Stimulated activated CD8-positive, alpha-beta memory T cell treated with anti-CD3 and anti-CD28 coated beads, Interleukin-2, amount 100 ng/mL, for 48 hours (primary cell): ENCODE measurements around the gene POLG2.

Source experiments
- DNase-seq, 2 donors: peaks; one replicate each; pipeline ENCODE4 v3.0.0-alpha.2; 2020; ENCODE audit warnings: low read depth in 2 of 2

Gene POLG2

DNA sequence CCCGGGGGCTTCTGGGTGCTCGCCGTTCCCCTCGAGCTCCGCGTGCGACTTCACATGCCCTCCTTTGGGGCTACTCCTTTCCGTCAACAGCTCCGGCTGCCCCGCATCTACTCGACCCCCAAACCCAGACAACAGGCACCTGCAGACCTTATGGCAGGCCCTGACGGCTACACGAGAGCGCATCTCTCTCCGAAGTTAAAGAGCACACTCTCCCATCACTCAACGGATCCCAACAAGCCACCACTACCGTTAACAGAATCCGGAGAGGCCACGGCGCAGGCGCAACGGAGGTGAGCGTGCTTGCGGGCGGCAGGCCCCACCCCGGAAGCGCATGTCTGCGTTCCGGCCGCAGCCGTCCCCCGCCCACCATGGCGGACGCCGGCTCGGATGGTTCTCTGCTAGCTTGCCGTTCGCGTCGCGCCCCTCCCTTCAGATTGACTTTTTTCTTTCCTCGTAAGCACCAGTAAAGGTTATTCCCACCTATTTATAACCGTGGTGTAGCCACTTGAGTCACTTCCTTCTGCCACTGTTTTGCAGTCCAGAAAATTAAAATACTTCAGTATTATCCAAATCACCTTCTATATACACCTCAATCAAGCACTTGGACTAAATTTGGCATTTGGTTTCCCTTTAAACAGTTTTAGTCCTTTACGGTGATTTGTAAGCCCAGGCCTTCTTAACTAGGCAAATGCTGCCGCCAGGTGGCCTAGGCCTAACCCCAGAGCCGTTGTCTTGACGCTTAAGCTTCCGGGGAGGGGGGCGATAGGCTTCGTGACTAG is at the start of gene POLG2:
TSS of gene POLG2 (minus strand) at position 269 of the 779 bp plus-strand sequence. CDS start at position 183, 86 bp downstream.
- peak; percentile 94 to 95 for DNase-seq

DNA sequence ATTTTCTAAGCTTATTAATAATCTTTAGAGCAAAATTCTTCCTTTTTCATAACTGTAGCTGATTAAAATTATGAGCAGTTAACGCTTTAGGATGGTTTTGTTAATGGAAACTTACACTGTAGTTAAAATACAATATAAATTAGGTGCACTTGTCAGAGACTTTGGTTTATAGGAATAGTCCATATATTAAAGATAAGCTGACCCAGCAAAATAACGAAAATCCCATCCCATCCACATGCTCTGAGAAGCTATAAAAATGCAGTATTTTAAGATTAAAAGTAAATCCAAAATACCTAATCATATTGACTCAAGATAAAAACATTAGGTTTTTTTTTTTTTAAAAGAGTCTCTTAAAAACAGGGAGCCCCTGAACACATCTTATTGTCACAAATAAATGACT is 47.9 kb upstream of the POLG2 start:
- DNase-seq = no peak

- no peak for DNase-seq
Measured at GRCh38 chr17:64540118-64540776, 43.4 kb upstream of the POLG2 start.

GRCh38 chr17:64538508-64539130 is 41.8 kb upstream of the POLG2 start:
- no peak for DNase-seq

GRCh38 chr17:64537488-64537887 is 40.6 kb upstream of the POLG2 start:
- DNase-seq = no peak

- DNase-seq = no peak
Measured at GRCh38 chr17:64536913-64537312, 40.1 kb upstream of the POLG2 start.

DNA sequence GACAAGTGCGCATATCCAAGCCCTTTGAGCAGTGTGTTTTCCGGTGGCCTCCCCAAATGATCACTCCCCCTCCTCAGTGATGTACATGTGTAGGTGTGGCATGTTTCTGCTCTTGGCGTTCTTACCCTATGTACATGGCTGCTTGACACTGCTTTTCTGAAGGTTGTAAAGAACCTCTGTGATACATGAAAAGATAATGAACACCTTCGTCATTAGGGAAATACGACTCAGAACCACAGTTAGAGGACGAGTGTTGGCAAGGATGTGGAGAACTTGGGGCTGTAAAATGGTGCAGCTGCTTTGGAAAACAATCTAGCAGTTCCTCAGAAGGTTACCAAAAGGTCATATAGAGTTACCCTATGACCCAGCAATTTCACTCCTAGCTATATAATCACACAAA is 38.5 kb upstream of the POLG2 start:
- no peak for DNase-seq

DNA sequence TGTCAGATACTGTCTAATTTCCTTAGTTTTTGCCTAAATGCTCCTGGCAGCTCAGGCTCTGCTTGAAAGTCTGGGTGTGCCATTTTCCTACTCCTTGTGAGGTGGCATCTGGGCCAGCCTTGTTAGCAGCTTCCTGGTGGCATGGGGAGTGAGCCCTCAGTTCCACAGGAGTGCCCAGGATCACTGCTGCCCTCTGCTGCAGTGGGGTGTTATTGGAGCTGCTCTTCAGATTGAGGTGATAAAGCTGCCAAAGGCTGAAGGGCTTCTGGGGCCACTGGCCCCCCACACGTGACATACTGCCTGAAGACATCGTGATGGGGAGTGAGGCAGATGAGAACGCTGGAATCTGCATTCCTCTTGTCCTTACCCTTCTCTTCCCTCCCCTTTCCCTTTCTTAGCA is 37.3 kb upstream of the POLG2 start:
- no peak for DNase-seq

GRCh38 chr17:64533784-64534183 is 36.9 kb upstream of the POLG2 start:
- DNase-seq = no peak

DNA sequence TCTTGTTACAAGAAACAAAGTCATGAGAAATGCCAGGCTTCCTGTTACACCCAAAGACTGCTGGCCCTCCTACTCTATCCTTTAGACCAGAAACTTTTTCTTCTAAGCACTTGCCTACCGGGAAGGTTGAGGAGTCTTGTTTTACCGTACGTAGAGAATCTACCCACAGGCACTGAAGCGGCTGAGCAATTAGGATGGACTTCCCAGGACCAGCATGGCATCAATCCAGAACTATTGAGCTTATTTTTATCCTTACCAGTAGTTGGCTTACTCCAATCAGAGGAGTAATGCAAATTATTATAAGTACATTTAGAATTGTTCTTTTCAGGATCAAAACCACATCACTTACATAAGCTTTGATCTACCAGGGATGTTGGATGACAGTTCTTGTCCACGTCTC is 35.6 kb upstream of the POLG2 start:
- no peak for DNase-seq

GRCh38 chr17:64531955-64532371 is 35.1 kb upstream of the POLG2 start:
- no peak for DNase-seq

DNA sequence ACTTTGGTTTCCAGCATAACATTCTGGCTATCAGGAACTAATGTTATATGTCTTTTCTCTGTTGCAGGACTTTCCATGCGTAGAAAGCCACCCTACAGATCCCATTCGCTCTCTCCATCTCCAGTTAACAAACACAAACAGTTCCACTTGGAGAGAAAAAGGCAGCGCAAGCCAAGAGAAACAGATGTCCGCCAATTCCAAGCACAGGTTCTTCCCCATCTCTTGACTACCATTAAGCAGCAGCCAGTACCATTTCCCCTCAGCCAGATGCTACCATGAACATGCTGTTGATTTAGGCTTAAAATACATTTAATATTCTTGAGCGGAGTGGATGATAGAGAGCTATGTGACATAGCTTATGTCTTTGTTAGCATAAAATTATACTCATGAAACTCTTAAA is 32.4 kb upstream of the POLG2 start:
- no peak for DNase-seq

DNA sequence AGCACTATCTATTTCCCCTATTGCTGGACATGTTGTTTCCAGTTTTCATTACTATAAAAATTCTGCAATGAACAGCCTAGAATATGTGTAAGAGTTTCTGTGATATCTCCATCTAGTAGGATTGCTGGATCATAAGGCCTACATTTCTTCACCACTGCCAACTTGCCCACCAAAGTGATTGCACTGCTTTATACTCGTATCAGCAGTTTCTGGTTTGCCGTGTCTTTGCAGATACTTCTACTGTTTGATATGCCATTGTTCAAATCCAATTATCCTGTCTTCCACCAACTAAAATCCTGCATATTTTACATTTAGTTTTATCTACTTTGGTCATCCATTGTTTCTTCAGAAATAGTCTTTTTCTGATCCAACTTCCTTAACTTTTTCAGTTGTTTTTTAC is 31.1 kb upstream of the POLG2 start:
- no peak for DNase-seq

DNA sequence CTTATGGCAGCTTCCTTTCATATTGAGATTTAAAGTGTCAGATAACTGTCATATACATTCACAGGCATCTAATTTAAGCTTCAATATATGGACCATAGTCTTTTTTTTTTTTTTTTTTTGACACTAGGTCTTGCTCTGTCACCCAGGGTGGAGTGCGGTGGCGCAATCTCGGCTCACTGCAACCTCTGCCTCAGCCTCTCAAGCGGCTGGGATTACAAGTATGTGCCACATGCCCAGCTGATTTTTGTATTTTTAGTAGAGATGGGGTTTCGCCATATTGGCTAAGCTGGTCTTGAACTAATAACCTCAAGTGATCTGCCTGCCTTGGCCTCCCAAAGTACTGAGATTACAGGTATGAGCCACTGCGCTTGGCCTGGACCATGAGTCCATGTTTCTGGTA is 23.5 kb upstream of the POLG2 start:
- DNase-seq = no peak

GRCh38 chr17:64519601-64520000 is 22.7 kb upstream of the POLG2 start:
- DNase-seq = no peak

- DNase-seq = no peak
Measured at GRCh38 chr17:64515829-64516228, 19.0 kb upstream of the POLG2 start.

DNA sequence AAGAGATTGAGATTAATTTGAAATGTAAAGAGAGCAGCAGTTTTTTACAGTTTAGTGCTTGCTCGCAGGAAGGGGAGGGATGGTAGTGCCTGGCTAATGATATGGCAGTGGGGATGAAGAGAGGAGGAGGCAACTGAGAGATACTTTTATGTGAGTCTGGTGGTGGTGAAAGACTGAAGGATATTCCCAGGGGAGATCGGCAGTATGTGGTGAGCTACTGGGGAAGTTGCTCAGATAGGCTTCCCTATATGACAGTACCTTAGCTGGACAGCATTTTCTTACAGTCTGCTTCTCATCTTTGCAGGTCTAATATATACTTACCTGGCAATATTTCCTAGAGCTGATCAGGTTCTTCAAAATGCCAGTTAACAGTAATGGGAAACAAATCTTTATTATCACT is 18.6 kb upstream of the POLG2 start:
- no peak for DNase-seq

- no peak for DNase-seq
Measured at GRCh38 chr17:64509179-64509578, 12.3 kb upstream of the POLG2 start.

GRCh38 chr17:64508683-64509082 is 11.8 kb upstream of the POLG2 start:
- DNase-seq = no peak

GRCh38 chr17:64507413-64507782 is 10.5 kb upstream of the POLG2 start:
- no peak for DNase-seq

DNA sequence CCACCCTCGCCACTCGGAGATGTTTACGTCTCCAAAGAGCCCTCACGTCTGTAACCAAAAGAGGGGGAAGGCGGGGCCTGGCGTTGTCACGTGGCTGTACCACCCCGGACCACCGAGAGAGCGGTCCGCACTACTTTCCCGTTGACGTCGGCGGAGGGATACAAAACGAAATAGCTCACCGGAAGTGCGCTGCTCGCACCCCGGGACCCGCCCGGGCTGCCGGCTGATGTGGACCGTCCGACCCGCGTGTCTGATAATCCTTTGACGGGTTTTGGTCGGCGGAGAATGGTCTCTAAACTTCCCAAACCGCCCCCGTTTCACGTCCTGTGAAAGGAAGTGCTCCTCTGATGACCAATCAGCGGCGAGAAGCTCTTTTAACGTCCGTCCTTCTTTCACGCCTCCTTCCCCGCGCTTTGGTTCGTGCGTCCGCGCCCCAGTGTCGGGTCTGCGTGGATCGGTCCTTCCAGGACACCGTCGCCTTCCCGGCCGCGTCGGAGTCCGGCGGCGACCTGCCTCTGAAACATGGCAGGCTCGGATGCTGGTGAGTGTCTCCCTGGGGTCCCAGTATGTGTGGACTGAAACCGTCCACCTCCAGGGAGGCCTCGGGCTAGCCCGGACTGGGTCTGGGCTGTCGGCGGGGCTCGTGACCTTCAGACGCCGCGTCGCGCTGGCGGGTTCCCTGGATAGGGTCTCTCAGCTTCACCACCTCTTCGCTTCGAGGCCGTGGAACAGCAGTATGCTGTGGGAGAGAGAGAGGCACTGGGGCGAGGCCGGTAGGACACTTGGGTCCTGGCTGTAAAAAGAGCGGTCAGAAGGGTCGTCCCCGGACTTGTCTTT is 9.9 kb upstream of the POLG2 start, which contains the start of gene CEP95:
TSS of gene CEP95 (plus strand) at position 402 of the 837 bp plus-strand sequence. CDS start at position 523, 121 bp downstream.
- DNase-seq = peak; percentile 88 to 95

DNA sequence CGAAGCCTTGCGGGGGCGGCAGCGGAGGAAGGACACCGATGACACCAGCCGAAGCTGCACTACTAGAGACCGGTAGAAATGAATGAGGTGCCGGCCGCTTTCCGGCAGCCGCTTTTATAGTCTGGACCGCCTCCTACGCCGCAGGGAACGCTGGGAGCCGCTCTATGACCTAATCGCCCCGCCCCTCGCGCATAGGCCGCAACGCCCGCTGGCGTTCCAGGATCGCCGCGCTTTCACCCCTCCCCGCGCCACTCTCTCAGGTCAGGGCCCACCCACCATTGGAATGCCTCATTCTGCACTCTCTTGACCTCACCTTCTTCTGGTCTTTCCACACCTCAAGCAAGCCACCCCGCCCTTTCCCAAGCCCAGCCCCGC is 9.3 kb upstream of the POLG2 start, which contains the start of gene DDX5:
TSS of gene DDX5 (minus strand) at position 89 of the 375 bp plus-strand sequence. CDS start 170 bp downstream, outside the sequence.
- DNase-seq = peak; percentile 95 to 97
